Esophagus muscularis mucosa (tissue), 4 donors: Measurements from ENCODE around the gene KDM5B.

Experiments
- EP300 ChIP-seq: sonication (generic); formaldehyde crosslinking; IDR thresholded peaks from one replicate; pipeline ENCODE4 v1.6.1; 2017; ENCODE audit warnings: antibody characterized with exemption
- POLR2A ChIP-seq: fragments of 450-650 bp; IDR thresholded peaks from one replicate; pipeline ENCODE4 v1.6.1; 2017; ENCODE audit warnings: antibody characterized with exemption, moderate library complexity, mild to moderate bottlenecking, low read depth
- POLR2AphosphoS5 ChIP-seq, 2 donors: sonication (generic); formaldehyde crosslinking; IDR thresholded peaks; one replicate each; pipeline ENCODE4 v1.6.1; 2017; ENCODE audit warnings: antibody characterized with exemption in 2 of 2
- TF ChIP-seq, protein P1 (sequence below), 3 experiments: fragments of 200-600 bp in 2 of 3; fragments of 450-650 bp in 1 of 3; sonication (generic) in 2 of 3; IDR thresholded peaks; one replicate each; pipeline ENCODE4 v1.5.1; 2017 to 2019; ENCODE audit warnings: antibody characterized with exemption in 3 of 3, mild to moderate bottlenecking in 2 of 3, moderate library complexity in 1 of 3

GRCh38 chr1:202837746-202838262 lies 29.6 kb upstream of the KDM5B start:
- TF ChIP-seq, protein P1, sequence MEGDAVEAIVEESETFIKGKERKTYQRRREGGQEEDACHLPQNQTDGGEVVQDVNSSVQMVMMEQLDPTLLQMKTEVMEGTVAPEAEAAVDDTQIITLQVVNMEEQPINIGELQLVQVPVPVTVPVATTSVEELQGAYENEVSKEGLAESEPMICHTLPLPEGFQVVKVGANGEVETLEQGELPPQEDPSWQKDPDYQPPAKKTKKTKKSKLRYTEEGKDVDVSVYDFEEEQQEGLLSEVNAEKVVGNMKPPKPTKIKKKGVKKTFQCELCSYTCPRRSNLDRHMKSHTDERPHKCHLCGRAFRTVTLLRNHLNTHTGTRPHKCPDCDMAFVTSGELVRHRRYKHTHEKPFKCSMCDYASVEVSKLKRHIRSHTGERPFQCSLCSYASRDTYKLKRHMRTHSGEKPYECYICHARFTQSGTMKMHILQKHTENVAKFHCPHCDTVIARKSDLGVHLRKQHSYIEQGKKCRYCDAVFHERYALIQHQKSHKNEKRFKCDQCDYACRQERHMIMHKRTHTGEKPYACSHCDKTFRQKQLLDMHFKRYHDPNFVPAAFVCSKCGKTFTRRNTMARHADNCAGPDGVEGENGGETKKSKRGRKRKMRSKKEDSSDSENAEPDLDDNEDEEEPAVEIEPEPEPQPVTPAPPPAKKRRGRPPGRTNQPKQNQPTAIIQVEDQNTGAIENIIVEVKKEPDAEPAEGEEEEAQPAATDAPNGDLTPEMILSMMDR (IDR thresholded peaks at IDR 0.05) = no peak
- TF ChIP-seq POLR2A = no peak
- no peak for TF ChIP-seq EP300
- TF ChIP-seq POLR2AphosphoS5 (IDR thresholded peaks at IDR 0.05) = no peak
